ENCODE data around the gene KCNJ9.

KCNJ9 gene

GRCh38 chr1:160053548-160054365 is 27.6 kb upstream of the KCNJ9 start:
- Mint-ChIP-seq H3K36me3 (ENCODE audit: insufficient read depth) (peaks cover 1% of the 10 kb centered on the region), H3K4me1 (ENCODE audit: low read depth in 2 of 2) (no peaks in the 10 kb centered on the region), H3K27ac (no peak overlapping the region), H3K27me3 (peaks cover 73 to 93% of the 10 kb centered on the region in 2 donors), H3K9me3 (no peaks in the 10 kb centered on the region), H3K4me3 (no peak overlapping the region)
- DNase-seq, result no peak
- ATAC-seq (replicated peaks), result no peak

GRCh38 chr1:160056648-160057169 is 24.6 kb upstream of the KCNJ9 start:
- Mint-ChIP-seq H3K27ac (no peak overlapping the region), H3K36me3 (ENCODE audit: insufficient read depth) (peaks cover 6% of the 10 kb centered on the region), H3K27me3 (peaks cover 75 to 96% of the 10 kb centered on the region in 2 donors), H3K9me3 (no peaks in the 10 kb centered on the region), H3K4me1 (ENCODE audit: low read depth in 2 of 2) (no peaks in the 10 kb centered on the region), H3K4me3 (no peak overlapping the region)
- DNase-seq (no peak), ATAC-seq (replicated peaks) (no peak)

GRCh38 chr1:160058087-160058486 is 23.3 kb upstream of the KCNJ9 start:
- peaks cover 64 to 98% of the 10 kb centered on the region in 2 donors for H3K27me3 Mint-ChIP-seq
- DNase-seq (no peak), ATAC-seq (replicated peaks) (no peak)
- H3K4me3 Mint-ChIP-seq, result no peak overlapping the region
- no peak overlapping the region for H3K27ac Mint-ChIP-seq
- H3K36me3 Mint-ChIP-seq (ENCODE audit: insufficient read depth), result peaks cover 6% of the 10 kb centered on the region
- no peaks in the 10 kb centered on the region for H3K9me3 Mint-ChIP-seq
- no peaks in the 10 kb centered on the region for H3K4me1 Mint-ChIP-seq (ENCODE audit: low read depth in 2 of 2)

- Mint-ChIP-seq H3K9me3 (no peaks in the 10 kb centered on the region), H3K27ac (no peak overlapping the region), H3K27me3 (peaks cover 38 to 86% of the 10 kb centered on the region in 2 donors), H3K4me1 (ENCODE audit: low read depth in 2 of 2) (no peaks in the 10 kb centered on the region), H3K4me3 (no peak overlapping the region), H3K36me3 (ENCODE audit: insufficient read depth) (peaks cover 6% of the 10 kb centered on the region)
- no peak for DNase-seq
- ATAC-seq (replicated peaks), result no peak
Observed at GRCh38 chr1:160061369-160062229, 19.7 kb upstream of the KCNJ9 start.

- Mint-ChIP-seq H3K27ac (no peak overlapping the region), H3K4me1 (ENCODE audit: low read depth in 2 of 2) (no peaks in the 10 kb centered on the region), H3K36me3 (ENCODE audit: insufficient read depth) (peaks cover 6% of the 10 kb centered on the region), H3K27me3 (peaks cover 33 to 86% of the 10 kb centered on the region in 2 donors), H3K9me3 (no peaks in the 10 kb centered on the region), H3K4me3 (no peak overlapping the region)
- DNase-seq, result no peak
- no peak for ATAC-seq (replicated peaks)
Observed at GRCh38 chr1:160062230-160062532, 19.2 kb upstream of the KCNJ9 start.

GRCh38 chr1:160063176-160063575 is 18.2 kb upstream of the KCNJ9 start:
- no peak overlapping the region for H3K4me3 Mint-ChIP-seq
- ATAC-seq (replicated peaks), result no peak
- H3K36me3 Mint-ChIP-seq (ENCODE audit: insufficient read depth), result peaks cover 6% of the 10 kb centered on the region
- peaks cover 31 to 86% of the 10 kb centered on the region in 2 donors for H3K27me3 Mint-ChIP-seq
- peak overlapping the region in 1 of 2 donors; percentile 31 for H3K27ac Mint-ChIP-seq
- no peaks in the 10 kb centered on the region for H3K9me3 Mint-ChIP-seq
- no peak for DNase-seq
- no peaks in the 10 kb centered on the region for H3K4me1 Mint-ChIP-seq (ENCODE audit: low read depth in 2 of 2)

- ATAC-seq (replicated peaks) (no peak), DNase-seq (no peak)
- Mint-ChIP-seq H3K4me1 (ENCODE audit: low read depth in 2 of 2) (no peaks in the 10 kb centered on the region), H3K27me3 (peaks cover 31 to 87% of the 10 kb centered on the region in 2 donors), H3K36me3 (ENCODE audit: insufficient read depth) (peaks cover 3% of the 10 kb centered on the region), H3K9me3 (no peaks in the 10 kb centered on the region), H3K4me3 (no peak overlapping the region), H3K27ac (no peak overlapping the region)
Observed at GRCh38 chr1:160064164-160064563, 17.2 kb upstream of the KCNJ9 start.

GRCh38 chr1:160064746-160065145 is 16.6 kb upstream of the KCNJ9 start:
- peaks cover 3% of the 10 kb centered on the region for H3K36me3 Mint-ChIP-seq (ENCODE audit: insufficient read depth)
- ATAC-seq (replicated peaks), result no peak

GRCh38 chr1:160066829-160067745 is 14.3 kb upstream of the KCNJ9 start:
- peaks cover 51 to 87% of the 10 kb centered on the region in 2 donors for H3K27me3 Mint-ChIP-seq
- H3K9me3 Mint-ChIP-seq, result no peaks in the 10 kb centered on the region
- H3K27ac Mint-ChIP-seq, result no peak overlapping the region
- no peak for DNase-seq
- no peak overlapping the region for H3K4me3 Mint-ChIP-seq
- H3K4me1 Mint-ChIP-seq (ENCODE audit: low read depth in 2 of 2), result peaks cover 10 to 11% of the 10 kb centered on the region in 2 donors
- no peak for ATAC-seq (replicated peaks)
- peaks cover 4% of the 10 kb centered on the region for H3K36me3 Mint-ChIP-seq (ENCODE audit: insufficient read depth)

More at GRCh38 chr1:160064746-160065145, 16.6 kb upstream of the KCNJ9 start:
- Mint-ChIP-seq H3K9me3 (no peaks in the 10 kb centered on the region), H3K27me3 (peaks cover 31 to 87% of the 10 kb centered on the region in 2 donors), H3K4me3 (no peak overlapping the region), H3K4me1 (ENCODE audit: low read depth in 2 of 2) (peaks cover 2 to 3% of the 10 kb centered on the region in 2 donors), H3K27ac (no peak overlapping the region)
- no peak for DNase-seq

GRCh38 chr1:160068225-160068624 is 13.1 kb upstream of the KCNJ9 start:
- Mint-ChIP-seq H3K4me1 (ENCODE audit: low read depth in 2 of 2) (peaks cover 10 to 11% of the 10 kb centered on the region in 2 donors), H3K36me3 (ENCODE audit: insufficient read depth) (peaks cover 4% of the 10 kb centered on the region), H3K27ac (no peak overlapping the region), H3K27me3 (peaks cover 59 to 87% of the 10 kb centered on the region in 2 donors), H3K4me3 (no peak overlapping the region), H3K9me3 (no peaks in the 10 kb centered on the region)
- DNase-seq, result no peak
- ATAC-seq (replicated peaks), result no peak

GRCh38 chr1:160069460-160070231 is 11.7 kb upstream of the KCNJ9 start, which contains the start of gene KCNJ10:
KCNJ10 (minus strand) TSS chr1:160070160; CDS start chr1:160042532, 27,628 bp downstream.
- DNase-seq (no peak), ATAC-seq (replicated peaks) (no peak)
- H3K4me3 Mint-ChIP-seq, result peak within 1 kb of the TSS; percentile 84 to 86
- H3K36me3 Mint-ChIP-seq (ENCODE audit: insufficient read depth), result peaks cover 4% of the 10 kb centered on the region
- peaks cover 10 to 11% of the 10 kb centered on the region in 2 donors for H3K4me1 Mint-ChIP-seq (ENCODE audit: low read depth in 2 of 2)
- peak within 1 kb of the TSS in 1 of 2 donors; percentile 19 for H3K27ac Mint-ChIP-seq
- no peaks in the 10 kb centered on the region for H3K9me3 Mint-ChIP-seq
- peaks cover 63 to 93% of the 10 kb centered on the region in 2 donors for H3K27me3 Mint-ChIP-seq

Data from effector memory CD8-positive, alpha-beta T cell (primary cell).